SH-SY5Y (cell line): Measurements from ENCODE around the gene ARHGAP15.

Experiments
- GATA2 ChIP-seq: IDR thresholded peaks from 2 replicates; pipeline ENCODE4 v1.6.1; 2011; ENCODE audit warnings: mild to moderate bottlenecking, low read depth, low read length
- GATA3 ChIP-seq: IDR thresholded peaks from 2 replicates; pipeline ENCODE4 v1.6.1; 2011; ENCODE audit warnings: low read depth, mild to moderate bottlenecking, low read length, moderate library complexity

DNA sequence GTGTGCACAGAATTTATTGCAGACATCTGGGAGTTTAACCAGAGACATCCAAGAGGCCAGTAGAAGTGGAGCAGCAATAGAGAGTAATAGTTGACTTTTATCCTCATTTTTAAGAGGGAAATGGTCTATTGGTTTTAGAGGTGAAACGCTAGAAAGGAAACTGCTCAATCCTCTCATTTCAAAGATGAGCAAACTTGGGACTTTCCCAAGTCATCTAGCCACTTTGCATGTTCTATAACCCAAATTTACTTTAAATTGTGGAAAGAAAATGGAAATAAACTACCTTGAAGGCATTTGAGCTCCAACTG, 601.7 kb downstream of the ARHGAP15 start:
- TF ChIP-seq GATA3, result no peak
- no peak for TF ChIP-seq GATA2
